ENCODE results near the gene RPA3.

DNA sequence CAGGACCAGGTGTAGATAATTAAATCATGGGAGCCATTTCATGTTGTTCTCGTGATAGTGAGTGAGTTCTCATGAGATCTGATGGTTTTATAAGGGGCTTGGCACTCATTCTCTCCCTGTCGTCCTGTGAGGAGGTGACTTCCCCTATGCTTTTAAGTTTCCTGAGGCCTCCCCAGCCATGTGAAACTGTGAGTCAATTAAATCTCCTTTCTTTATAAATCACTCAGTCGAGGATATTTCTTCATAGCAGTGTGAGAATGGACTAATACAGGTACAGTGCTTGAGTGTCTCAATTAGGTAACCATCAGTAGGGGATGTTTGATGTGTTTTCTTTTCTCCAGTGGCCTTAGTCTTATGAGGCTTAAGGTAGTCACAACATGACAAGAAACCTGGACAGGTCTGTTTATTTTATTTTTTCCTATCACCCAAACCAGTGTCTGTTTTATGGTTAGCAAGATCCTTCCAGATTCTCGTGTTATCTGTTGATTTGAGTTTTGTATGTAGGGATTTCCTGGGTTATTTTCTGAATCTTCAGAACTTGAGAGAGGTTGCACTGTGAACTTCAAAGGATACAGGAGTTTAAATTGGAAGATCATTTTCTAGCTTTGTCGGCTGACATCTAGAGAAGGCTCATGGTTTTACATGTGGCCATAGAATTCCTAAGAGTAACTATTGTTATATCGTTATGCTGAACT lies 45.7 kb downstream of the RPA3 start:
- TF ChIP-seq, protein P1, sequence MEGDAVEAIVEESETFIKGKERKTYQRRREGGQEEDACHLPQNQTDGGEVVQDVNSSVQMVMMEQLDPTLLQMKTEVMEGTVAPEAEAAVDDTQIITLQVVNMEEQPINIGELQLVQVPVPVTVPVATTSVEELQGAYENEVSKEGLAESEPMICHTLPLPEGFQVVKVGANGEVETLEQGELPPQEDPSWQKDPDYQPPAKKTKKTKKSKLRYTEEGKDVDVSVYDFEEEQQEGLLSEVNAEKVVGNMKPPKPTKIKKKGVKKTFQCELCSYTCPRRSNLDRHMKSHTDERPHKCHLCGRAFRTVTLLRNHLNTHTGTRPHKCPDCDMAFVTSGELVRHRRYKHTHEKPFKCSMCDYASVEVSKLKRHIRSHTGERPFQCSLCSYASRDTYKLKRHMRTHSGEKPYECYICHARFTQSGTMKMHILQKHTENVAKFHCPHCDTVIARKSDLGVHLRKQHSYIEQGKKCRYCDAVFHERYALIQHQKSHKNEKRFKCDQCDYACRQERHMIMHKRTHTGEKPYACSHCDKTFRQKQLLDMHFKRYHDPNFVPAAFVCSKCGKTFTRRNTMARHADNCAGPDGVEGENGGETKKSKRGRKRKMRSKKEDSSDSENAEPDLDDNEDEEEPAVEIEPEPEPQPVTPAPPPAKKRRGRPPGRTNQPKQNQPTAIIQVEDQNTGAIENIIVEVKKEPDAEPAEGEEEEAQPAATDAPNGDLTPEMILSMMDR (CRISPR knock-in tag; IDR thresholded peaks at IDR 0.05) = no peak
- TF ChIP-seq XRCC5 (optimal IDR thresholded peaks at IDR 0.05; ENCODE audit: low read length) (no peak), POLR2A (IDR thresholded peaks at IDR 0.05; ENCODE audit: insufficient read depth in 1 of 2, low read depth in 2 of 2, low read length in 2 of 2) (no peak), PTBP1 (IDR thresholded peaks at IDR 0.05; ENCODE audit: low read depth, low read length, poor library complexity, severe bottlenecking) (no peak), HNRNPLL (IDR thresholded peaks at IDR 0.05; ENCODE audit: low read depth, low read length, poor library complexity, severe bottlenecking) (no peak), JUND (CRISPR knock-in tag; IDR thresholded peaks at IDR 0.05) (no peak), ZNF747 (CRISPR knock-in tag; IDR thresholded peaks at IDR 0.05; ENCODE audit: borderline replicate concordance) (no peak), MXD4 (CRISPR knock-in tag; IDR thresholded peaks at IDR 0.05) (no peak), TAF1 (CRISPR knock-in tag; IDR thresholded peaks at IDR 0.05) (no peak), NR2C2 (CRISPR knock-in tag; IDR thresholded peaks at IDR 0.05; ENCODE audit: borderline replicate concordance) (no peak), SAFB2 (CRISPR knock-in tag; IDR thresholded peaks at IDR 0.05; ENCODE audit: borderline replicate concordance, low read depth) (no peak), SP2 (CRISPR knock-in tag; IDR thresholded peaks at IDR 0.05) (no peak)
- TF ChIP-seq, protein P2, sequence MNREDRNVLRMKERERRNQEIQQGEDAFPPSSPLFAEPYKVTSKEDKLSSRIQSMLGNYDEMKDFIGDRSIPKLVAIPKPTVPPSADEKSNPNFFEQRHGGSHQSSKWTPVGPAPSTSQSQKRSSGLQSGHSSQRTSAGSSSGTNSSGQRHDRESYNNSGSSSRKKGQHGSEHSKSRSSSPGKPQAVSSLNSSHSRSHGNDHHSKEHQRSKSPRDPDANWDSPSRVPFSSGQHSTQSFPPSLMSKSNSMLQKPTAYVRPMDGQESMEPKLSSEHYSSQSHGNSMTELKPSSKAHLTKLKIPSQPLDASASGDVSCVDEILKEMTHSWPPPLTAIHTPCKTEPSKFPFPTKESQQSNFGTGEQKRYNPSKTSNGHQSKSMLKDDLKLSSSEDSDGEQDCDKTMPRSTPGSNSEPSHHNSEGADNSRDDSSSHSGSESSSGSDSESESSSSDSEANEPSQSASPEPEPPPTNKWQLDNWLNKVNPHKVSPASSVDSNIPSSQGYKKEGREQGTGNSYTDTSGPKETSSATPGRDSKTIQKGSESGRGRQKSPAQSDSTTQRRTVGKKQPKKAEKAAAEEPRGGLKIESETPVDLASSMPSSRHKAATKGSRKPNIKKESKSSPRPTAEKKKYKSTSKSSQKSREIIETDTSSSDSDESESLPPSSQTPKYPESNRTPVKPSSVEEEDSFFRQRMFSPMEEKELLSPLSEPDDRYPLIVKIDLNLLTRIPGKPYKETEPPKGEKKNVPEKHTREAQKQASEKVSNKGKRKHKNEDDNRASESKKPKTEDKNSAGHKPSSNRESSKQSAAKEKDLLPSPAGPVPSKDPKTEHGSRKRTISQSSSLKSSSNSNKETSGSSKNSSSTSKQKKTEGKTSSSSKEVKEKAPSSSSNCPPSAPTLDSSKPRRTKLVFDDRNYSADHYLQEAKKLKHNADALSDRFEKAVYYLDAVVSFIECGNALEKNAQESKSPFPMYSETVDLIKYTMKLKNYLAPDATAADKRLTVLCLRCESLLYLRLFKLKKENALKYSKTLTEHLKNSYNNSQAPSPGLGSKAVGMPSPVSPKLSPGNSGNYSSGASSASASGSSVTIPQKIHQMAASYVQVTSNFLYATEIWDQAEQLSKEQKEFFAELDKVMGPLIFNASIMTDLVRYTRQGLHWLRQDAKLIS (CRISPR knock-in tag; IDR thresholded peaks at IDR 0.05) = no peak

All from HepG2 (cell line).